COR-L47 (cell line): Measurements from ENCODE around the gene FAM53A.
"Not testable (repeated sequence)": the region's sequence is repeated elsewhere in the genome, so short reads cannot be mapped to it uniquely, and the experiment has no call there.

ENCODE experiments used
- DNase-seq: peaks from one replicate; lab custom pipeline; 2025; lab: John Stamatoyannopoulos, UW

Gene FAM53A

GRCh38 chr4:1659104-1660043, 24.7 kb downstream of the FAM53A start:
- no peak for DNase-seq

GRCh38 chr4:1658581-1658980, 25.5 kb downstream of the FAM53A start:
- no peak for DNase-seq

GRCh38 chr4:1658146-1658545, 26.0 kb downstream of the FAM53A start:
- DNase-seq = no peak

GRCh38 chr4:1656986-1657385, 27.1 kb downstream of the FAM53A start:
- no peak for DNase-seq

DNA sequence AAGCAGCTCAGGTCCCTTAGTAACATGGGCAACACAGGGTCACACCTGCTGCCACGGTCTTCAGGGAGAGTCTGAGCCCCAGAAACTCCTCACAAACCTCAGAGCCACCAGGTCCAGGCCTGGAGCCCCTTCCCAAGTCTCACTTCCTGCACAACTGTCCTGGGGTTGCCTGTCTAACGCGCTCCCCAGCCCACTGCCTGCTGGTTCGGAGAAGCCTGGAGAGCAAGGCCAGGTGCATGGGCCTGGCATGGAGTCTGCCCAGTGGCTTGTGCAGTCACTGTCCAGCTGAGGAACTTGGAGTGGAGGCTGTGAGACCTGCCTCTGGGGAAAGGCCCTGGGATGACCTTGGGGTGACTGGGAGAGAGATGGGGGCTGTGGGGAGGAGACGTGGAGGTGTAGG, 28.0 kb downstream of the FAM53A start:
- DNase-seq = no peak

DNA sequence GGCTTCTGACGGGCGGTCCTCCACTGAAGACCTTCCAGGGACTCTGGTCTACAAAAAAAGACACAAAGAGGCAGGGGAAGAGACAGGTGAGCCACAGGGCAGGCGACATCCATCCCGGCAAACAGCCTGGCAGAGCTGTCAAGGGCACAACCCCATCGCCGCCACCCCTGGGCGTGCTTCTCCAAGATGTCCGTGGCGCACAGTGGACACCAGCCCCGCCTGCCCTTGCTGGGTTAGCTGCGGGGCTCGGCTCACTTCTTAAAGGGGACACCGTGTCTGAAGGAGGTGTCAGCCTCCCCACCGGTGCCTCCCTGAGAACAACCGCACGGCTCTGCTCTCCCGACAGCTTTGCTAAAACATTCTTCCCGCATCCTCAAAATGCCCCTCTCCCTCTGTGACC, 28.4 kb downstream of the FAM53A start:
- DNase-seq = no peak

DNA sequence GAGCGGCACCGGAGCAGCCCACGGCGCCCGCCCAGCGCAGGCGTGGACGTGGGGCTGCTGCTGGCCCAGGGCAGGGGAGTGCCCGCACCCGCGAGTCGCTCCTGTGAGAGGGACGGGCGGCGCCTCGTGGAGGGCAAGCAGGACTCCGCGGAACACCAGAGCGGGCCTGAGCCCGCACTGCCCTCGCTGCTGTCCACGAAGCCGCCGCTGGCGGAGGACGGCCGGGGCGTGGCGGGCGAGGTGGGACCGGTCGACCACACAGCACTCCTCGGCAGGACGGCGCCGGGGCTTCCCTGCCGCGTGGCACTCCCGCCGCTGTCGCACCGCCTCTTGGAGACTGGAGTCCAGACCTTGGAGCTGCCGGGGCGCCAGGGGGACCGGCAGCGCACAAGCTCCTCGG, 29.0 kb downstream of the FAM53A start:
- no peak for DNase-seq

GRCh38 chr4:1654216-1654955, 29.7 kb downstream of the FAM53A start:
- DNase-seq = no peak

DNA sequence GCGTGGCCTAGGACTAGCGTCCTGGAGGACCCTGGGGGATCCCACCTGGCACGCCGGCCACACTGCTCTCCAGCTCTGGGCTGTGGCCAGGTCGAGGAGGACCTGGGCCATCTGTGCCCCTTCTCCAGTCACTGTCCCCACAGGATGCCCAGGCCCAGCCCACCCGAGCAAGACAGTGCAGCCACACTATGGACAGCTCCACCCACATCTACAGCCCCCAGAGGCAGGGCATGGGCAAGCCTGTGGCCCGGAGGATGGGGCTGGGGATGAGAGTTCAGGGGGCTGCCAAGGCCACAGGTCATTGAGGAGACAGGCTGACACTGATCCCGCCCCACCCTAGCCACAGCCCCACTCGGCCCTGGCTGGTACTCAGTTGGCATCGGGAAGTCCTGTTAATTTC, 30.3 kb downstream of the FAM53A start:
- DNase-seq = no peak

DNA sequence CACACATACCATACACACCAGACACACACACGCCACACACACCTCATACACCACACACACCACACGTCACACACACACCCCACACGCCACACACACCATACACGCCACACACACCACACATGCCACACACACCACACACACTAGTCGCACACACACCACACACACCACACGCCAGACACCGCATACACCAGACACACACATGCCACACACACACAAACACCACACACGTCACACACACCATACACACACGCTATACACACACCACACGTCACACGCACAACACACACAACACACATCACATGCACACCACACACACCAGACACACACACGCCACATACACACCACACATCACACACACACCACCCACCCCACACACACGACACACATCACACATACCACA, 32.0 kb downstream of the FAM53A start:
- DNase-seq = no peak

GRCh38 chr4:1651609-1652008, 32.5 kb downstream of the FAM53A start:
- DNase-seq = no peak

- no peak for DNase-seq
Observed at GRCh38 chr4:1648962-1649361, 35.2 kb downstream of the FAM53A start.

- DNase-seq = no peak
Observed at GRCh38 chr4:1647432-1647831, 36.7 kb downstream of the FAM53A start.

DNA sequence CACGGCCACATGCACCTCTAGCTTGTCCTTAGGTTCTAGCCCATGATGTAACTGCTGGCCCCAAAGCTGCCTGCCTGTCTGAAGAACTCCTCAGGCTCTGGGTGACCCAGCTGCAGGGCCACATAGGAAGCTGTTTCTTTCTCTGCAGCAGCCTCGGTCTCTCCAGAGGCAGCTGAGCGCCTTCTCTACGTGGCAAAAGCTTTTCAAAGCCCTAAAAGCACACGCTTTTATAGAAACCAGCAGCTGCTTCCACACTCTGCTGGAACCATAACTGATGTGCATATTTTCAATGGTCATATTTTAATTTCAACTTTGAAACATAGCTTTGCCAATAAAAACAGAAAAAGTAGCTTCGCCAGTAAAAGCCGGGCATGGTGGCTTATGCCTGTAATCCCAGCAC, 37.4 kb downstream of the FAM53A start:
- no peak for DNase-seq

- no peak for DNase-seq
Observed at GRCh38 chr4:1644891-1645657, 39.0 kb downstream of the FAM53A start.

DNA sequence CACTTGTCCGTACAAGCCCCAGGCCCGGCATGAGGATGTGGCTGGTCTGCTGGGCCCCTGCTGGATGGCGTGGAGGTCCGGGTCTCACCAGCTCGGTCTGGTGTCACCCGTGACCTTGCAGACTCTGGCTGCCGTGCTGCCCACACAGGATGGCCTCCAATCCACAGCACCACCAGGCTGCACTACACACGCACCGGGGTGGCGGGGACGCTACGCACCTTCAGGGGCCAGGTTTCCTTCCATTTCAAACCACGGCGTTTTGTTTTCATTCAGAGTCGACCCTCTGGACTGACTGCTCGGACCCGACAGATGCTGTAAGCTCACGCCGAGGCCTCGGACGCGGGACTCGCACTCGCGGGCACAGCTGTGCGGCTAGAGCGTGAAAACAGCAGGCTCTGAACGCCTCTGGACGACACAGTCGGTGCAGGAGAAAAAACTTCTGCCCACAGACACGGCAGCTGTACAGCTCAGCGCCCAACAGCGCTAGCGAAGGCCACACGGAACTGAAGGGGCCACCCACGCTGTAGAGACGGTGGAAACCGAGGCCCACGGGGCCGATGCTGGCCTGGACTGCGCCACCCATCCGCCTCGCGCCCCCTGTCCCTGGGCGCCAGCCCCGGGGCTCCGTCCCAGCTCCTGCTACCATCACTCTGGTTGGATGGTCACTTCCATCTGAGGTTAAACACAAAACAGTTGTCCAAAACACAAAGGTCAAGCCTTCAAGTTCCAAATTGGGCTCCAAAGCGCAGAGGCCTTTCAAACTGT, 40.0 kb downstream of the FAM53A start:
- DNase-seq = no peak

- DNase-seq = no peak
Observed at GRCh38 chr4:1642196-1642951, 41.7 kb downstream of the FAM53A start.

DNA sequence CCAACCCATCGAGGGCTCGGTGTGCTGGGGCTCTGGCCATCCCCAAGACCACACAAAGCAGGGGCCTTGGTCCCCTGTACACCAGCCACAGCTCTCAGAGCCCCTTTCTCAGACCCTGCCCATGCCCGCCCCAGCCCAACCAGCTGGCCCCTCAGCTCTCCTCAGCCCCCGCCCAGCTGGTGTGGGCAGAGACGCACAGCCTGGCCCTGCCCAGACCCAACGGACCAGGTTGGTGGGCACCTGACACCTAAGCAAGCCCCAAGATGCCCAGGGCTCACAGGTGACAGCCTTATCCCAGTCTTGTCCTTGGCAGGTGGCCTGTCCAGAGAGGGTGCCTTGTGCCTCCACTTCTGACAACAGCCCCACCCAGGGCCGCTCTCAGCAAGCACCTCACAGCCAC, 42.4 kb downstream of the FAM53A start:
- DNase-seq = no peak

DNA sequence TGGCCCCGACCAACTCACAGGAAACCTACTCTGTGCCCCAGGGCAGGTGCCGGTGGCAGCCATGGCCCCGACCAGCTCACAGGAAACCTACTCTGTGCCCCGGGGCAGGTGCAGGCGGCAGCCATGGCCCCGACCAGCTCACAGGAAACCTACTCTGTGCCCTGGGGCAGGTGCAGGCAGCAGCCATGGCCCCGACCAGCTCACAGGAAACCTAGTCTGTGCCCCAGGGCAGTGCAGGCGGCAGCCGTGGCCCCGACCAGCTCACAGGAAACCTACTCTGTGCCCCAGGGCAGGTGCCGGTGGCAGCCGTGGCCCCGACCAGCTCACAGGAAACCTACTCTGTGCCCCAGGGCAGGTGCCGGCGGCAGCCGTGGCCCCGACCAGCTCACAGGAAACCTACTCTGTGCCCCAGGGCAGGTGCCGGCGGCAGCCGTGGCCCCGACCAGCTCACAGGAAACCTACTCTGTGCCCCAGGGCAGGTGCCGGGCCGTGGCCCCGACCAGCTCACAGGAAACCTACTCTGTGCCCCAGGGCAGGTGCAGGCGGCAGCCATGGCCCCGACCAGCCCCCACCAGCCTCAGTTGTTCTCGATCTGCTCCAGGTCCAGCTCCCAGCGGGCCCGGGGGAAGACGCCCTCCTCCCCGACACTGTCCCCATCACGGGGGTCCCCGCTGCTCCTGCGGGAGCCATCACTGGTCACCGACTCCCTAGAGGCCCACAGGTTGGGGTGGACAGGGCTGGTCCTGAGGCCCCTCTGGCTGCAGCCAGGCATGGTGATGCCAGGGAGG, 43.2 kb downstream of the FAM53A start:
- DNase-seq = not testable (repeated sequence)

GRCh38 chr4:1640190-1640589, 43.9 kb downstream of the FAM53A start:
- no peak for DNase-seq
